HepG2 (cell line): ENCODE results near the gene MGAT2. TPM values are rescaled to one million over a fixed set of nuclear protein-coding genes. Genes with fewer than 3 reads are reported as not detected.

ENCODE experiments used
- CBX2 ChIP-seq, 2 experiments: fragments of 200-600 bp in 1 of 2; sonication (generic); formaldehyde crosslinking in 1 of 2; IDR thresholded peaks; 2 replicates each; pipeline versions ENCODE4 v1.7.0 to v1.8.1; 2018 to 2022; ENCODE audit warnings: low read depth in 2 of 2, low read length in 1 of 2, mild to moderate bottlenecking in 1 of 2, missing genetic modification reagents in 1 of 2
- CCAR2 ChIP-seq: fragments of 200-400 bp; formaldehyde crosslinking; optimal IDR thresholded peaks from 2 replicates; pipeline ENCODE3; 2018; ENCODE audit warnings: low read depth, mild to moderate bottlenecking, low read length, moderate library complexity
- ELF4 ChIP-seq: sonication (generic); formaldehyde crosslinking; IDR thresholded peaks from 2 replicates; pipeline ENCODE4 v1.5.0; 2020; ENCODE audit warnings: missing genetic modification reagents, mild to moderate bottlenecking, moderate library complexity, borderline replicate concordance
- KMT2B ChIP-seq: IDR thresholded peaks from 2 replicates; pipeline ENCODE4 v1.6.1; 2016; ENCODE audit warnings: missing genetic modification reagents, missing compliant biosample characterization
- MATR3 ChIP-seq: sonication (generic); formaldehyde crosslinking; IDR thresholded peaks from 2 replicates; pipeline ENCODE4 v1.4.0; 2020; ENCODE audit warnings: missing genetic modification reagents
- PAX8 ChIP-seq: sonication (generic); formaldehyde crosslinking; IDR thresholded peaks from 2 replicates; pipeline ENCODE4 v1.8.0; 2022; ENCODE audit warnings: mild to moderate bottlenecking, missing genetic modification reagents, borderline replicate concordance
- RXRB ChIP-seq: IDR thresholded peaks from 2 replicates; pipeline ENCODE4 v1.6.1; 2016; ENCODE audit warnings: borderline replicate concordance, missing genetic modification reagents, missing compliant biosample characterization
- ZBTB39 ChIP-seq: sonication (generic); formaldehyde crosslinking; IDR thresholded peaks from 2 replicates; pipeline ENCODE4 v1.5.0; 2020; ENCODE audit warnings: missing genetic modification reagents
- ZFP91 ChIP-seq: sonication (generic); formaldehyde crosslinking; IDR thresholded peaks from 2 replicates; pipeline ENCODE4 v1.9.0; 2022; ENCODE audit warnings: missing genetic modification reagents, mild to moderate bottlenecking, borderline replicate concordance
- ZNF260 ChIP-seq: sonication (generic); formaldehyde crosslinking; IDR thresholded peaks from 2 replicates; pipeline ENCODE4 v1.4.0; 2020; ENCODE audit warnings: missing genetic modification reagents, low read depth, mild to moderate bottlenecking, borderline replicate concordance
- ZNF383 ChIP-seq: sonication (generic); formaldehyde crosslinking; IDR thresholded peaks from 2 replicates; pipeline ENCODE4 v1.4.0; 2020; ENCODE audit warnings: missing genetic modification reagents, mild to moderate bottlenecking, borderline replicate concordance
- ZNF550 ChIP-seq: sonication (generic); formaldehyde crosslinking; IDR thresholded peaks from 2 replicates; pipeline ENCODE4 v1.4.0; 2020; ENCODE audit warnings: mild to moderate bottlenecking, missing genetic modification reagents, borderline replicate concordance
- ZNF556 ChIP-seq: sonication (generic); formaldehyde crosslinking; IDR thresholded peaks from 2 replicates; pipeline ENCODE4 v1.4.0; 2020; ENCODE audit warnings: mild to moderate bottlenecking, missing genetic modification reagents, borderline replicate concordance
- ZNF790 ChIP-seq: sonication (generic); formaldehyde crosslinking; IDR thresholded peaks from 2 replicates; pipeline ENCODE4 v1.8.0; 2022; ENCODE audit warnings: missing genetic modification reagents, mild to moderate bottlenecking, borderline replicate concordance
- polyA plus RNA-seq, 8 experiments: library from polyadenylated mRNA; depleted of rRNA in 3 of 8; stranded (reverse) in 7 of 8; unstranded in 1 of 8; fragments of >200 nt; fragmentation: Illumina TruSeq in 4 of 8; extraction: Trizol in 4 of 8; gene quantifications; 2 replicates each; pipeline versions ENCODE4 v1.2.1 to v1.2.3, GENCODE V29; 2011 to 2016; ENCODE audit warnings: low read depth in 4 of 8, missing spikeins in 1 of 8, mixed read lengths in 1 of 8; ENCODE audit not compliant: insufficient read depth in 1 of 8
- total RNA-seq, 5 experiments: library from RNA; depleted of rRNA; stranded (reverse); fragments of >200 nt; fragmentation: Illumina TruSeq; extraction: Trizol; gene quantifications; 2 replicates each; pipeline ENCODE4 v1.2.3, GENCODE V29; 2016; ENCODE audit warnings: low read depth in 1 of 5
- TF ChIP-seq, protein P1 (sequence below): sonication (generic); formaldehyde crosslinking; IDR thresholded peaks from 2 replicates; pipeline ENCODE4 v1.4.0; 2020; ENCODE audit warnings: missing genetic modification reagents

MGAT2 gene
- total and polyA plus RNA-seq, 2 of the 13 experiments (the other 11 are each of a cell fraction or from before 2014, with no cell fraction given) = 12.9 to 51.9 TPM

GRCh38 chr14:49634547-49635334, 14.1 kb downstream of the MGAT2 start, which contains the start of gene DNAAF2 (continued):
- TF ChIP-seq ZNF556 (no peak), MATR3 (CRISPR knock-in tag) (no peak), ELF4 (CRISPR knock-in tag) (no peak), ZNF260 (CRISPR knock-in tag) (no peak), CBX2 (IDR thresholded peaks at IDR 0.05; ENCODE audit: low read depth, low read length) (no peak), CBX2 (CRISPR knock-in tag; IDR thresholded peaks at IDR 0.05; ENCODE audit: low read depth) (no peak), PAX8 (no peak; the same call in 1 of the 2 replicates), ZFP91 (CRISPR knock-in tag) (0 out of 2 replicates have a peak, but pooled peaks have one; percentile 34), KMT2B (CRISPR knock-in tag) (no peak; the same call in 1 of the 2 replicates), ZNF790 (CRISPR knock-in tag) (peak; percentile 86), CCAR2 (no peak), ZNF550 (CRISPR knock-in tag) (no peak), ZBTB39 (peak; percentile 82), ZNF383 (no peak), RXRB (CRISPR knock-in tag) (no peak)
- TF ChIP-seq, protein P1, sequence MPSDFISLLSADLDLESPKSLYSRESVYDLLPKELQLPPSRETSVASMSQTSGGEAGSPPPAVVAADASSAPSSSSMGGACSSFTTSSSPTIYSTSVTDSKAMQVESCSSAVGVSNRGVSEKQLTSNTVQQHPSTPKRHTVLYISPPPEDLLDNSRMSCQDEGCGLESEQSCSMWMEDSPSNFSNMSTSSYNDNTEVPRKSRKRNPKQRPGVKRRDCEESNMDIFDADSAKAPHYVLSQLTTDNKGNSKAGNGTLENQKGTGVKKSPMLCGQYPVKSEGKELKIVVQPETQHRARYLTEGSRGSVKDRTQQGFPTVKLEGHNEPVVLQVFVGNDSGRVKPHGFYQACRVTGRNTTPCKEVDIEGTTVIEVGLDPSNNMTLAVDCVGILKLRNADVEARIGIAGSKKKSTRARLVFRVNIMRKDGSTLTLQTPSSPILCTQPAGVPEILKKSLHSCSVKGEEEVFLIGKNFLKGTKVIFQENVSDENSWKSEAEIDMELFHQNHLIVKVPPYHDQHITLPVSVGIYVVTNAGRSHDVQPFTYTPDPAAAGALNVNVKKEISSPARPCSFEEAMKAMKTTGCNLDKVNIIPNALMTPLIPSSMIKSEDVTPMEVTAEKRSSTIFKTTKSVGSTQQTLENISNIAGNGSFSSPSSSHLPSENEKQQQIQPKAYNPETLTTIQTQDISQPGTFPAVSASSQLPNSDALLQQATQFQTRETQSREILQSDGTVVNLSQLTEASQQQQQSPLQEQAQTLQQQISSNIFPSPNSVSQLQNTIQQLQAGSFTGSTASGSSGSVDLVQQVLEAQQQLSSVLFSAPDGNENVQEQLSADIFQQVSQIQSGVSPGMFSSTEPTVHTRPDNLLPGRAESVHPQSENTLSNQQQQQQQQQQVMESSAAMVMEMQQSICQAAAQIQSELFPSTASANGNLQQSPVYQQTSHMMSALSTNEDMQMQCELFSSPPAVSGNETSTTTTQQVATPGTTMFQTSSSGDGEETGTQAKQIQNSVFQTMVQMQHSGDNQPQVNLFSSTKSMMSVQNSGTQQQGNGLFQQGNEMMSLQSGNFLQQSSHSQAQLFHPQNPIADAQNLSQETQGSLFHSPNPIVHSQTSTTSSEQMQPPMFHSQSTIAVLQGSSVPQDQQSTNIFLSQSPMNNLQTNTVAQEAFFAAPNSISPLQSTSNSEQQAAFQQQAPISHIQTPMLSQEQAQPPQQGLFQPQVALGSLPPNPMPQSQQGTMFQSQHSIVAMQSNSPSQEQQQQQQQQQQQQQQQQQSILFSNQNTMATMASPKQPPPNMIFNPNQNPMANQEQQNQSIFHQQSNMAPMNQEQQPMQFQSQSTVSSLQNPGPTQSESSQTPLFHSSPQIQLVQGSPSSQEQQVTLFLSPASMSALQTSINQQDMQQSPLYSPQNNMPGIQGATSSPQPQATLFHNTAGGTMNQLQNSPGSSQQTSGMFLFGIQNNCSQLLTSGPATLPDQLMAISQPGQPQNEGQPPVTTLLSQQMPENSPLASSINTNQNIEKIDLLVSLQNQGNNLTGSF (CRISPR knock-in tag) = peak; percentile 71; the same call in 1 of the 2 replicates
